ENCODE results near the gene C18orf63.

GRCh38 chr18:74373428-74373827 is 57.8 kb downstream of the C18orf63 start:
- no peak for TF ChIP-seq EZH2 (IDR thresholded peaks at IDR 0.05; ENCODE audit: borderline replicate concordance, low read depth, low read length, poor library complexity, severe bottlenecking)
- TF ChIP-seq, protein P1, sequence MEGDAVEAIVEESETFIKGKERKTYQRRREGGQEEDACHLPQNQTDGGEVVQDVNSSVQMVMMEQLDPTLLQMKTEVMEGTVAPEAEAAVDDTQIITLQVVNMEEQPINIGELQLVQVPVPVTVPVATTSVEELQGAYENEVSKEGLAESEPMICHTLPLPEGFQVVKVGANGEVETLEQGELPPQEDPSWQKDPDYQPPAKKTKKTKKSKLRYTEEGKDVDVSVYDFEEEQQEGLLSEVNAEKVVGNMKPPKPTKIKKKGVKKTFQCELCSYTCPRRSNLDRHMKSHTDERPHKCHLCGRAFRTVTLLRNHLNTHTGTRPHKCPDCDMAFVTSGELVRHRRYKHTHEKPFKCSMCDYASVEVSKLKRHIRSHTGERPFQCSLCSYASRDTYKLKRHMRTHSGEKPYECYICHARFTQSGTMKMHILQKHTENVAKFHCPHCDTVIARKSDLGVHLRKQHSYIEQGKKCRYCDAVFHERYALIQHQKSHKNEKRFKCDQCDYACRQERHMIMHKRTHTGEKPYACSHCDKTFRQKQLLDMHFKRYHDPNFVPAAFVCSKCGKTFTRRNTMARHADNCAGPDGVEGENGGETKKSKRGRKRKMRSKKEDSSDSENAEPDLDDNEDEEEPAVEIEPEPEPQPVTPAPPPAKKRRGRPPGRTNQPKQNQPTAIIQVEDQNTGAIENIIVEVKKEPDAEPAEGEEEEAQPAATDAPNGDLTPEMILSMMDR (conservative IDR thresholded peaks at IDR 0.05; ENCODE audit: low read depth, low read length): no peak
